Spleen (tissue), 7 donors: Measurements from ENCODE around the gene SNX2.

Source experiments
- POLR2A ChIP-seq, 3 donors: fragments of 450-650 bp; IDR thresholded peaks; one replicate each; pipeline ENCODE4 v1.5.1; 2017; ENCODE audit warnings: antibody characterized with exemption in 3 of 3, mild to moderate bottlenecking in 1 of 3
- TF ChIP-seq, protein P1 (sequence below), 11 experiments: fragments of 200-600 bp in 7 of 11; fragments of 450-650 bp in 4 of 11; sonication (generic) in 4 of 11; IDR thresholded peaks in 8 of 11; conservative IDR thresholded peaks in 3 of 11; 1 replicate in 7 of 11; 2 replicates in 4 of 11; pipeline versions ENCODE4 v1.4.0 to v1.8.0; 2016 to 2021; ENCODE audit warnings: antibody characterized with exemption in 11 of 11, inconsistent platforms in 4 of 11, mild to moderate bottlenecking in 1 of 11
- donor health status: DM: no; HTN: no; CAD: no; lungs with moderate emphysema.
- donor health status: DM: no; HTN: no; CAD: no.
- donor health status: DM: no; HTN: no; CAD: no.

DNA sequence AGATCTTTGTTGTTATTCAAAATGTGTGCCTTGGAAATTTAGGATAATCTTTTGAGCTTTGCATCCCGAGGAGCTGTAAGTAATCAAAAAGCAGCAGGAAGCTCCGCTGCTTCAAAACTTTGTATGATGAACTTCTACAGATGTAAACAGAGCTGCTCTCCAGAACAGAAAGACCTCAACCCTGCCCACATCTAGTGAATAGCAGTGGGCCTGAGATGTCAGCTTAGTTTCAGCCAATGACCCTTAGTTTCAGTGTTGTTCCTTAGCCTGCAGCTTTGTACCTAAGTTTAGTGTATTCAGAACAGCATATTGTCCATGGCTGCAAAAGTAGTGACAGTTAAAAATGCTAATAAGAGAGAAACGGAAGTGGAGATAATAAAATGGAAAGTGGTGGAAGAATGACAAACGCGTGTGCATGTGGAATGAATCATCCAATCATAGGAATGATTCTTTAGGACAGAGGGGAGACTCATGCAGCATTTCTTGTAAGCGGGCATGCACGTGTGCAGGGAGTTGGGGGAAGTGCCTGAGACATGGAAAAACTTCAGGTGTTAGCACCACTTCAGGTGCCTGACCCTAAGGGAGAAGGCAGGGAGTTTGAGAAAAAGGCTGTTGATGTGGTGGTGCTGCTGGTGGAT, 95.5 kb downstream of the SNX2 start:
- no peak for TF ChIP-seq POLR2A (IDR thresholded peaks at IDR 0.05)
- TF ChIP-seq, protein P1, sequence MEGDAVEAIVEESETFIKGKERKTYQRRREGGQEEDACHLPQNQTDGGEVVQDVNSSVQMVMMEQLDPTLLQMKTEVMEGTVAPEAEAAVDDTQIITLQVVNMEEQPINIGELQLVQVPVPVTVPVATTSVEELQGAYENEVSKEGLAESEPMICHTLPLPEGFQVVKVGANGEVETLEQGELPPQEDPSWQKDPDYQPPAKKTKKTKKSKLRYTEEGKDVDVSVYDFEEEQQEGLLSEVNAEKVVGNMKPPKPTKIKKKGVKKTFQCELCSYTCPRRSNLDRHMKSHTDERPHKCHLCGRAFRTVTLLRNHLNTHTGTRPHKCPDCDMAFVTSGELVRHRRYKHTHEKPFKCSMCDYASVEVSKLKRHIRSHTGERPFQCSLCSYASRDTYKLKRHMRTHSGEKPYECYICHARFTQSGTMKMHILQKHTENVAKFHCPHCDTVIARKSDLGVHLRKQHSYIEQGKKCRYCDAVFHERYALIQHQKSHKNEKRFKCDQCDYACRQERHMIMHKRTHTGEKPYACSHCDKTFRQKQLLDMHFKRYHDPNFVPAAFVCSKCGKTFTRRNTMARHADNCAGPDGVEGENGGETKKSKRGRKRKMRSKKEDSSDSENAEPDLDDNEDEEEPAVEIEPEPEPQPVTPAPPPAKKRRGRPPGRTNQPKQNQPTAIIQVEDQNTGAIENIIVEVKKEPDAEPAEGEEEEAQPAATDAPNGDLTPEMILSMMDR (IDR thresholded peaks at IDR 0.05 in 8 of 11, conservative IDR thresholded peaks at IDR 0.05 in 3 of 11) = no peak
